ENCODE results near the gene SPPL2B. TPM values are rescaled to one million over a fixed set of nuclear protein-coding genes. Genes with fewer than 3 reads are reported as not detected.

SPPL2B gene
- total RNA-seq, 6 donors from 2014 or later, result 38.3 to 268 (median 61.7) TPM

DNA sequence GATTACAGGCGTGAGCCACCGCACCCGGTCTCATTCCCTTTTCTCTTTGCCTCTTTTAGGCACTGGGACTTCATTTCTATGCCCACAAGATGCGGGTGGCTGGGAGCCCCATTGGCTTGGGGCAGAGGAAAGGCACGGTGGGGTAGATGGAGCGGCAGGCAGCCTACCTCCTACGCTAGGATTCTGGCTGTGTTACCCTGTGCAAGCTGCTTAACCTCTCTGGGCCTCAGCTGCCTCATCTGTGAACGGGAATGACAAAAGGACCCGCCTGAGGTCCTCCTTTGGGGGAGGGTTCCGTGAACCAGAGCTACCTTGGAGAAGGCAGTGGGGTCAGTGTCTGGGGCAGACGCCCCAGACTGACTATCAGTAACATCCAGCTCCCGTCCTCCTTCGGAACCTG is 11.2 kb upstream of the SPPL2B start:
- peaks cover 0 to 9% (median 4%) of the 10 kb centered on the region in 4 donors for H3K27me3 ChIP-seq
- ATAC-seq (ENCODE audit: low FRiP score in 2 of 2) (no peak), DNase-seq (no peak)
- no peak for TF ChIP-seq POLR2A (IDR thresholded peaks at IDR 0.05)
- TF ChIP-seq CTCF (IDR thresholded peaks at IDR 0.05), result no peak
- no peak for TF ChIP-seq EP300 (IDR thresholded peaks at IDR 0.05)
- no peak for TF ChIP-seq POLR2AphosphoS5 (IDR thresholded peaks at IDR 0.05)
- no peak overlapping the region for H3K27ac ChIP-seq
- peaks cover 0 to 14% (median 12%) of the 10 kb centered on the region in 4 donors for H3K36me3 ChIP-seq
- peaks cover 0 to 18% (median 6%) of the 10 kb centered on the region in 4 donors for H3K9me3 ChIP-seq
- no peak overlapping the region for H3K4me3 ChIP-seq
- peaks cover 0 to 8% (median 5%) of the 10 kb centered on the region in 4 donors for H3K4me1 ChIP-seq
- 94% methylated on average over 11 to 13 of the region's 13 CpGs for WGBS, 2 donors

DNA sequence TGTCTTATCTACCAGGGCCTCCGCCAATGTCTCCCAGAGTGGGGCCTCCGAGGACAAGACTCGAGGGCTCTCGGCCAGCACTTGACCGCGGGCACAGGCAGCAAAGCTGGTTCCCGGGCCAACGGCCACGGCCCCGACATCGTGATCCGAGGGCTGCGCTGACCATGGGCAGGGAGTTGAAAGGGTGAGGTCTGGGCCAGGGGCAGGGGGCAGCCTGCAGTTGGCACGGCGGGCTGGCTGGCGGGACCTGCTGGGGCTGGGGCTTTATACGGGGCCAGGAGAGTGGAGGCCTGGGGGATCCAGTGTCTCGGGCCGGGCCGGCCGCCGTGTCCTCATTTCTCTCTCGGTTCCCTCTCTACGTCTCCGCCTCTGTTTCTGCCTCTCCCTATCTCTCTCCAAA is 10.7 kb upstream of the SPPL2B start:
- Histone ChIP-seq H3K36me3 (peaks cover 0 to 19% (median 14%) of the 10 kb centered on the region in 4 donors), H3K4me3 (no peak overlapping the region), H3K4me1 (peaks cover 0 to 8% (median 5%) of the 10 kb centered on the region in 4 donors), H3K27ac (no peak overlapping the region), H3K27me3 (peaks cover 0 to 4% (median 2%) of the 10 kb centered on the region in 4 donors), H3K9me3 (peaks cover 0 to 18% (median 6%) of the 10 kb centered on the region in 4 donors)
- DNase-seq (peak in 1 of 2 donors; percentile 82), ATAC-seq (ENCODE audit: low FRiP score in 2 of 2) (no peak)
- TF ChIP-seq CTCF (IDR thresholded peaks at IDR 0.05) (no peak), POLR2A (IDR thresholded peaks at IDR 0.05) (no peak), POLR2AphosphoS5 (IDR thresholded peaks at IDR 0.05) (no peak), EP300 (IDR thresholded peaks at IDR 0.05) (no peak)
- 64 to 80% methylated on average over 24 to 25 of the region's 25 CpGs for WGBS, 2 donors

- Histone ChIP-seq H3K27ac (no peak overlapping the region), H3K9me3 (peaks cover 0 to 18% (median 6%) of the 10 kb centered on the region in 4 donors), H3K36me3 (peaks cover 0 to 30% (median 25%) of the 10 kb centered on the region in 4 donors), H3K4me3 (no peak overlapping the region), H3K4me1 (peaks cover 0 to 8% (median 5%) of the 10 kb centered on the region in 4 donors), H3K27me3 (no peaks in the 10 kb centered on the region)
- no peak for TF ChIP-seq POLR2AphosphoS5 (IDR thresholded peaks at IDR 0.05)
- TF ChIP-seq EP300 (IDR thresholded peaks at IDR 0.05), result no peak
- no peak for TF ChIP-seq POLR2A (IDR thresholded peaks at IDR 0.05)
- no peak for TF ChIP-seq CTCF (IDR thresholded peaks at IDR 0.05)
- DNase-seq (no peak), ATAC-seq (ENCODE audit: low FRiP score in 2 of 2) (no peak)
- WGBS, 2 donors, result 68 to 80% methylated on average over 6 of the region's 6 CpGs
These were observed 9.6 kb upstream of the SPPL2B start for GRCh38 chr19:2318923-2319322.

GRCh38 chr19:2319551-2319950 is 8.9 kb upstream of the SPPL2B start:
- ATAC-seq (ENCODE audit: low FRiP score in 2 of 2), result no peak
- H3K27me3 ChIP-seq, result no peaks in the 10 kb centered on the region
- DNase-seq, result peak in 1 of 2 donors; percentile 75
- H3K4me3 ChIP-seq, result no peak overlapping the region
- WGBS, 2 donors, result 70 to 94% methylated on average over 2 to 12 of the region's 20 CpGs
- TF ChIP-seq POLR2AphosphoS5 (IDR thresholded peaks at IDR 0.05) (no peak), EP300 (IDR thresholded peaks at IDR 0.05) (no peak), CTCF (IDR thresholded peaks at IDR 0.05) (no peak), POLR2A (IDR thresholded peaks at IDR 0.05) (no peak)
- H3K4me1 ChIP-seq, result peaks cover 0 to 8% (median 5%) of the 10 kb centered on the region in 4 donors
- H3K27ac ChIP-seq, result no peak overlapping the region
- H3K9me3 ChIP-seq, result peaks cover 0 to 15% (median 6%) of the 10 kb centered on the region in 4 donors
- peaks cover 0 to 37% (median 28%) of the 10 kb centered on the region in 4 donors for H3K36me3 ChIP-seq

DNA sequence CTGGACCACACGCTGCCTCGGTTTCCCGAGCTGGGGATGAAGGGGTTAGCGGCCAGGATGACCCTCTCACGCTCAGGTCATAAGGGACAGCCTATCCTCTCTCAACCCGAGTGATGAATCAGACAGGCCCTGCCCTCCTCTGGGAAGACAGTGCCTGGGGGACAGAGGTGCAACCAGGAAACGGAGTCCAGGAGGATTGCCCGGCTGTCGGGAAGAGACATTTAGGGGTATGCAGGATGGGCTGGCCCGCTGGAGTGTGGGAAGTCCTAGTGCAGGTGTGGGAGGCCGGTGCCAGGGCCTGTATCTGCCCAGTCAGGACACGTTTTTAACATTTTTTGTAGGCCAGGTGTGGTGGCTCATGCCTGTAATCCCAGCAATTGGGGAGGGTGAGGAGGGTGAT is 8.4 kb upstream of the SPPL2B start:
- WGBS, 2 donors, result 83 to 86% methylated on average over 9 to 12 of the region's 12 CpGs
- ATAC-seq (ENCODE audit: low FRiP score in 2 of 2) (no peak), DNase-seq (no peak)
- Histone ChIP-seq H3K27me3 (no peaks in the 10 kb centered on the region), H3K9me3 (peaks cover 0 to 10% (median 3%) of the 10 kb centered on the region in 4 donors), H3K4me1 (peaks cover 0 to 8% (median 5%) of the 10 kb centered on the region in 4 donors), H3K4me3 (no peak overlapping the region), H3K36me3 (peaks cover 0 to 42% (median 30%) of the 10 kb centered on the region in 4 donors), H3K27ac (no peak overlapping the region)
- TF ChIP-seq CTCF (IDR thresholded peaks at IDR 0.05) (no peak), POLR2AphosphoS5 (IDR thresholded peaks at IDR 0.05) (no peak), EP300 (IDR thresholded peaks at IDR 0.05) (no peak), POLR2A (IDR thresholded peaks at IDR 0.05) (no peak)

Data from upper lobe of left lung (tissue), 6 donors.